Lung microvascular endothelial cell (primary cell): ENCODE data around the gene SORCS3. TPM values are rescaled to one million over a fixed set of nuclear protein-coding genes. Genes with fewer than 3 reads are reported as not detected.

Experiments
- DNase-seq, 2 donors: peaks; one replicate each; pipeline versions ENCODE4 v3.0.0 to v3.0.0-alpha.2; 2010; ENCODE audit warnings: low read depth in 2 of 2
- total RNA-seq: library from RNA; depleted of rRNA; stranded (reverse); fragments of >200 nt; gene quantifications from 2 replicates; pipeline ENCODE4 v1.2.1, GENCODE V29; 2014

Gene SORCS3
- total RNA-seq, 1 donor from 2014 or later: not detected

- no peak for DNase-seq
These were observed 201.6 kb downstream of the SORCS3 start for GRCh38 chr10:104842704-104843103.

GRCh38 chr10:104844073-104844472, 203.0 kb downstream of the SORCS3 start:
- no peak for DNase-seq

GRCh38 chr10:104850023-104850422, 208.9 kb downstream of the SORCS3 start:
- no peak for DNase-seq

GRCh38 chr10:104867966-104868598, 227.0 kb downstream of the SORCS3 start:
- DNase-seq: no peak

GRCh38 chr10:104872691-104873090, 231.6 kb downstream of the SORCS3 start:
- DNase-seq: no peak

GRCh38 chr10:104873161-104873560, 232.1 kb downstream of the SORCS3 start:
- DNase-seq: no peak

- no peak for DNase-seq
These were observed 234.5 kb downstream of the SORCS3 start for GRCh38 chr10:104875561-104875960.

GRCh38 chr10:104880624-104881398, 239.7 kb downstream of the SORCS3 start:
- no peak for DNase-seq

GRCh38 chr10:104881740-104882139, 240.7 kb downstream of the SORCS3 start:
- no peak for DNase-seq

GRCh38 chr10:104892879-104893617, 252.0 kb downstream of the SORCS3 start:
- DNase-seq: no peak

GRCh38 chr10:104893701-104894100, 252.6 kb downstream of the SORCS3 start:
- no peak for DNase-seq

GRCh38 chr10:104894681-104895080, 253.6 kb downstream of the SORCS3 start:
- DNase-seq: no peak

GRCh38 chr10:104895541-104895940, 254.5 kb downstream of the SORCS3 start:
- no peak for DNase-seq

GRCh38 chr10:104895981-104896380, 254.9 kb downstream of the SORCS3 start:
- DNase-seq: no peak

- no peak for DNase-seq
These were observed 256.6 kb downstream of the SORCS3 start for GRCh38 chr10:104897696-104898095.

GRCh38 chr10:104899779-104900178, 258.7 kb downstream of the SORCS3 start:
- no peak for DNase-seq

GRCh38 chr10:104903433-104903832, 262.3 kb downstream of the SORCS3 start:
- no peak for DNase-seq

- DNase-seq: no peak
These were observed 263.7 kb downstream of the SORCS3 start for GRCh38 chr10:104904753-104905323.

- DNase-seq: no peak
These were observed 265.0 kb downstream of the SORCS3 start for GRCh38 chr10:104906112-104906511.

GRCh38 chr10:104907521-104907920, 266.4 kb downstream of the SORCS3 start:
- DNase-seq: no peak

GRCh38 chr10:104908581-104908980, 267.5 kb downstream of the SORCS3 start:
- no peak for DNase-seq

GRCh38 chr10:104910712-104911111, 269.6 kb downstream of the SORCS3 start:
- no peak for DNase-seq
